GM12801 (cell line): Measurements from ENCODE around the gene STK25.

Experiments
- CTCF ChIP-seq: IDR thresholded peaks from one replicate; pipeline ENCODE4 v1.5.1; 2011; ENCODE audit warnings: control low read depth; ENCODE audit not compliant: insufficient read length; ENCODE audit errors: extremely low read depth

STK25 gene

GRCh38 chr2:241535871-241536655, 27.7 kb upstream of the STK25 start:
- no peak for TF ChIP-seq CTCF

GRCh38 chr2:241534701-241535375, 26.5 kb upstream of the STK25 start:
- no peak for TF ChIP-seq CTCF

GRCh38 chr2:241534293-241534692, 25.9 kb upstream of the STK25 start:
- TF ChIP-seq CTCF, result no peak

- TF ChIP-seq CTCF, result no peak
Measured at GRCh38 chr2:241532733-241533601, 24.6 kb upstream of the STK25 start.

- no peak for TF ChIP-seq CTCF
Measured at GRCh38 chr2:241532168-241532567, 23.8 kb upstream of the STK25 start.

- no peak for TF ChIP-seq CTCF
Measured at GRCh38 chr2:241531161-241531722, 22.9 kb upstream of the STK25 start.

- no peak for TF ChIP-seq CTCF
Measured at GRCh38 chr2:241530571-241530970, 22.2 kb upstream of the STK25 start.
